Karpas-422 (cell line): ENCODE data around the gene PHC2. TPM values are rescaled to one million over a fixed set of nuclear protein-coding genes. Genes with fewer than 3 reads are reported as not detected.

Experiments used
- DNase-seq: peaks from one replicate; pipeline ENCODE4 v3.0.0-alpha.2; 2015
- H2AFZ ChIP-seq: fragments of 200-600 bp; sonication (generic); 2 replicates; pipeline ENCODE4 v1.6.1; 2014; ENCODE audit warnings: antibody characterized with exemption, low read length, mixed read lengths
- H3K27ac ChIP-seq: fragments of 200-600 bp; sonication (generic); 2 replicates; pipeline ENCODE4 v1.5.1; 2014; ENCODE audit warnings: mild to moderate bottlenecking, low read length, moderate library complexity
- H3K27me3 ChIP-seq: fragments of 200-600 bp; sonication (generic); 2 replicates; pipeline ENCODE4 v1.6.1; 2014; ENCODE audit warnings: low read length, mixed read lengths
- H3K36me3 ChIP-seq: fragments of 200-600 bp; sonication (generic); 2 replicates; pipeline ENCODE4 v1.6.1; 2014; ENCODE audit warnings: low read length, mixed read lengths; ENCODE audit not compliant: insufficient read depth
- H3K4me1 ChIP-seq: fragments of 200-600 bp; sonication (generic); 2 replicates; pipeline ENCODE4 v1.6.1; 2014; ENCODE audit warnings: mild to moderate bottlenecking, low read length, mixed read lengths
- H3K4me2 ChIP-seq: fragments of 200-600 bp; sonication (generic); 2 replicates; pipeline ENCODE4 v1.6.1; 2014; ENCODE audit warnings: low read length, low read depth, mild to moderate bottlenecking; ENCODE audit not compliant: poor library complexity, severe bottlenecking
- H3K4me3 ChIP-seq: fragments of 200-600 bp; sonication (generic); 2 replicates; pipeline ENCODE4 v1.5.1; 2014; ENCODE audit warnings: mild to moderate bottlenecking, antibody characterized with exemption, low read length, mixed read lengths
- H3K79me2 ChIP-seq: fragments of 200-600 bp; sonication (generic); 2 replicates; pipeline ENCODE4 v1.6.1; 2014; ENCODE audit warnings: mild to moderate bottlenecking, low read length, mixed read lengths
- H3K9ac ChIP-seq: fragments of 200-600 bp; sonication (generic); 2 replicates; pipeline ENCODE4 v1.6.0; 2014; ENCODE audit warnings: low read length
- H3K9me2 ChIP-seq: fragments of 200-600 bp; sonication (generic), shearing (Covaris generic); replicated peaks from 2 replicates; pipeline ENCODE4 v1.6.0; 2014; ENCODE audit warnings: mild to moderate bottlenecking, low read length, moderate library complexity; ENCODE audit not compliant: insufficient read depth
- H3K9me3 ChIP-seq: fragments of 300-700, 200-600 bp; sonication (generic); 2 replicates; pipeline ENCODE4 v1.6.1; 2014; ENCODE audit warnings: low read length, mixed read lengths
- H4K20me1 ChIP-seq: fragments of 200-600 bp; sonication (generic); 2 replicates; pipeline ENCODE4 v1.6.1; 2014; ENCODE audit warnings: mild to moderate bottlenecking, antibody characterized with exemption, low read length, low read depth; ENCODE audit not compliant: insufficient read depth
- total RNA-seq: library from RNA; depleted of rRNA; stranded (reverse); fragments of >200 nt; shearing (Covaris generic); gene quantifications from 2 replicates; pipeline ENCODE4 v1.2.3, GENCODE V29; 2014; ENCODE audit warnings: low replicate concordance

Gene PHC2
- total RNA-seq, 1 experiment from 2014 or later: 54.3 TPM

DNA sequence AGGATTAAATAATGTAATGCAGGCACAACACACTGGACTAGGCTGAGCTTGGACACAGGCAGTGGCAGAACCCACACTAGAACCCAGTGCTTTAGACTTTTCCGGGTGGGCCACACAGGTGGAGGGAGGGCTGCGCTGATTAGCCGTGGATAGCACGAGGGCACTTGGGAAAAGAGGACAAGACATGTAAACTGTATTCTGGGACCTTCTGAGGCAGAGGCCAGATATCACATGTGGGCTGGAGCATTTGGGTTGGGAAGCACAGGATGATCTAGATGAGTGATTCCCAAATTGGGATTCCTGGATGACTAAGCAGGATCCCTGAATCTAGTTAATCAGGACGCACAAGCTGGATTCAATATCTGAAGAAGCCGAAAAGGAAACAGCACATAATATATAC is 89.7 kb downstream of the PHC2 start:
- Histone ChIP-seq H3K27me3 (no peaks in the 10 kb centered on the region), H3K9me3 (no peaks in the 10 kb centered on the region), H2AFZ (no peak overlapping the region), H3K9ac (no peak overlapping the region), H3K79me2 (peaks cover 99% of the 10 kb centered on the region), H3K4me1 (peaks cover 14% of the 10 kb centered on the region), H4K20me1 (no peaks in the 10 kb centered on the region), H3K27ac (no peak overlapping the region), H3K4me3 (no peak overlapping the region), H3K9me2 (no peaks in the 10 kb centered on the region), H3K4me2 (no peak overlapping the region), H3K36me3 (peaks cover 10% of the 10 kb centered on the region)
- no peak for DNase-seq

DNA sequence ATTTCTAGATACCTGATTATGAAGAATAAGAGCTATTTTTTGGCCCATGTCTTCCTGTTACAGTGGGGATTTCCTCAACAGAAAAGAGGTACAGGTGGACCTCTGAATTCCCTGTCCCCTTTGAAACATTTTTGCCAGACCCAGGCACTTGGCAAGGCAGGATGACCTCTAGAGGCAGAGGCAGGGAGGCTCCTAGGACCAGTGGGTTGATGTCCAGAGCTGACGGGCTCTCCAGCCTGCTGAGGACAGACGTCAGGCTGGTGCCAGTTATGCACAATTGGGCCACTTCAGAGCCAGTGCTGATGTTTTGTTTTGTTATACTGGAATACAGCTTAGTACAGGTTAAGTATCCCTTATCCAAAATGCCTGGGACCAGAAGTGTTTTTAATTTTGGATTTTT is 91.5 kb downstream of the PHC2 start:
- H3K9ac ChIP-seq: no peak overlapping the region
- no peak overlapping the region for H3K4me2 ChIP-seq
- no peak overlapping the region for H2AFZ ChIP-seq

DNA sequence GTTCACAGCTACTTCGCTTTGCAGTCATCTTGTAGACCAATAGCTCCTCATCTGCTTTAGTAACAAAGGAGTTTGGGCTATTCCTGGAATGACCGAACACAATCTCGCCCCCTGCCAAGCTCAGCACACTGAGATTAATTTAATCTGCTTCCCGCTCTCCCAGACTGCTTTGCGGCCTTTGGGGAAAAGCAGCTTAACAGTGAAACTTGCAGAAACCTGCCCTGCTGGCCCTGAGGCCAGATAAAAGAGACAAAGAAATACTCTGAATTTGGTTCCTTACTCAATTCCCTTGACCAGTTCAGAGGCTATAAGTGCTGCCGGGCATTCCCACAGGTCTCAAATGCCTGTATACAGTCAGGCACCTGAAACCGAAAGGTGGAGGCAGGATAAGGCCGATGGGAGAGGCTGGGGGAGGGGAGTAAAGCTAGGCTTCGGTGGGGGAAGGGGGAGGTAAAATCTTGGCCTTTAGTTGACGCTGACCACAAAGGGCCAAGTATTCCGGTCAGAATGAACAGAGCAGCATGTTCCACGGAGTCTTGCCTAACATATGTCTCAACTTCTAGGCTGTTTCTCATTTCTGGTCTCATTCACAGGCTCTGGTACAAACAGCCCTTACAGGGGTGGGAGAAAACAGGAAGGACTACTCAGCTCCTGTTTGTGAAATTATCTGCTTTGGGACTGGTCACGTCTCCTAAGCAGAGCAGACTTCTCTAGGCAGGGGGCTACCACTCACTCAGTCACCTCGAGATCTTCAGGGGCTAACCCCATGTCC is 92.3 kb downstream of the PHC2 start:
- Histone ChIP-seq H2AFZ (no peak overlapping the region), H3K9ac (no peak overlapping the region), H3K27me3 (no peaks in the 10 kb centered on the region), H3K4me3 (no peak overlapping the region), H3K4me2 (no peak overlapping the region), H3K9me2 (no peaks in the 10 kb centered on the region), H3K4me1 (no peaks in the 10 kb centered on the region), H3K9me3 (no peaks in the 10 kb centered on the region), H3K27ac (no peak overlapping the region), H4K20me1 (peaks cover 13% of the 10 kb centered on the region; the same call in 1 of the 2 replicates), H3K36me3 (no peaks in the 10 kb centered on the region; the same call in 1 of the 2 replicates), H3K79me2 (peaks cover 98% of the 10 kb centered on the region)
- DNase-seq: no peak

More for the DNA sequence above, 91.5 kb downstream of the PHC2 start:
- H3K4me3 ChIP-seq: no peak overlapping the region
- H4K20me1 ChIP-seq: peaks cover 8% of the 10 kb centered on the region; the same call in 1 of the 2 replicates
- H3K9me2 ChIP-seq: no peaks in the 10 kb centered on the region
- H3K9me3 ChIP-seq: no peaks in the 10 kb centered on the region
- peaks cover 98% of the 10 kb centered on the region for H3K79me2 ChIP-seq
- H3K27me3 ChIP-seq: no peaks in the 10 kb centered on the region
- no peak overlapping the region for H3K27ac ChIP-seq
- no peaks in the 10 kb centered on the region for H3K4me1 ChIP-seq
- no peak for DNase-seq
- H3K36me3 ChIP-seq: no peaks in the 10 kb centered on the region; the same call in 1 of the 2 replicates

DNA sequence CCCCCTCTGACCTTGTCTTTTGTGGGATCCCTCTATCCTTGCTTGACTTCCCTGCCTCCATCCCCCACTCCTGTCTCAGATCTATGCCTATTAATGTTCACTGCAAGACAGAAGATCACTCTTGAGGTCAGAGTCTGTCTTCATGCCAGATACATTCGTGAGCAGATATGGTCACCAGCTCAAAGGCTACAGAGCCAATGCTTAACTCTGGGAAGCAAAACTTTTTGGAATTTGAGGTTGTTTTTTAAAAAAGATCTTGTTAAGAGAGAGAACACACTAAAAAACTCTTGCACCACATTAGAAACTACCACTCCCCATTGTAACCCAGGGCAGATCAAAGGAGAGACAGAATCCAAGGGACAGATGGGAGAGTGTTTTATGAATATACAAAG is 92.9 kb downstream of the PHC2 start:
- Histone ChIP-seq H3K27me3 (no peaks in the 10 kb centered on the region), H3K27ac (no peak overlapping the region), H4K20me1 (peaks cover 13% of the 10 kb centered on the region; the same call in 1 of the 2 replicates), H3K36me3 (no peaks in the 10 kb centered on the region), H3K9ac (no peak overlapping the region), H3K9me2 (no peaks in the 10 kb centered on the region), H3K4me3 (no peak overlapping the region), H3K4me2 (no peak overlapping the region), H3K4me1 (no peaks in the 10 kb centered on the region), H2AFZ (no peak overlapping the region), H3K9me3 (no peaks in the 10 kb centered on the region), H3K79me2 (peaks cover 100% of the 10 kb centered on the region)
- DNase-seq: no peak

DNA sequence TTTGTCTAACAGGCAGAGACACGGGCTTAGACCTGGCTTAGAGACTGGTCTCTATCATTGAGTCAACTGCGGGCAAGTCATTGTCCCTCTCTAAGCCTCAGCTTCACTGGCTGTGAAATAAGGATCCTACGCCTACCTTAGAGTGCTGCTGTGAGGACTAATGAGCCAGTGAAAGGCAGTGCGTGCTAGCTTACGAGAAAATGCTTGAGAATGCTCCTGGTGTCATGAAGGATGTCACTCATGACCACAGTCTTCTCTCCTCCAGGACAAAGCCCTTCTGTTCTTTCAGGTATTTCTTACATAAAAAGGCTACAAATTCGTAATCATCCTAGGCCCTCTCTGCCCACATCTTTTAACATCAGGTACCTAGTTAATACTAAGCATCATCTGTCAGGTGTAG is 93.5 kb downstream of the PHC2 start:
- Histone ChIP-seq H3K9me2 (no peaks in the 10 kb centered on the region), H3K27me3 (no peaks in the 10 kb centered on the region), H3K27ac (no peak overlapping the region), H3K4me1 (no peaks in the 10 kb centered on the region), H3K4me2 (no peak overlapping the region), H2AFZ (no peak overlapping the region), H3K9me3 (no peaks in the 10 kb centered on the region), H3K36me3 (no peaks in the 10 kb centered on the region), H3K4me3 (no peak overlapping the region), H3K9ac (no peak overlapping the region), H3K79me2 (peaks cover 97% of the 10 kb centered on the region), H4K20me1 (peaks cover 13% of the 10 kb centered on the region; the same call in 1 of the 2 replicates)
- DNase-seq: no peak

DNA sequence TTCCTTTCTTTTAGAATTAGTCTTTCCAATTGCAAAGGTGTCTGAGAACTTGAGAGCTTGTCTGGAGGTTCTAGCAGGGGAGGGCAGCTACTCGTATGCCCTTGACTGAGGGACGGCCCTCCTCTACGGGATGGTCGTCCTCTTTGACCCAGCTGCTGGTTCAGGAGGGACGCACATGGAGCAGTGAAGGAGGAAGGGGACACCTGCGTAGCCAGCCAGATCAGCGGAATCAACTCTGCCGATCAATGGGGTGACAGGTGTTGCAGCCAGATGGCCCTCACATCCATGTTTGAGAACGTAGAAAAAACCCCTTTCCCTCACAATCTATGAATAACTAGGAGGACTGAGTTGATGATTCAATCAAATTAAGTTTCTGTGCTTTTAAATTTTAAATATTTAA is 94.3 kb downstream of the PHC2 start:
- Histone ChIP-seq H2AFZ (no peak overlapping the region), H3K27ac (no peak overlapping the region), H3K9me3 (no peaks in the 10 kb centered on the region), H3K79me2 (peaks cover 90% of the 10 kb centered on the region), H3K9me2 (no peaks in the 10 kb centered on the region), H4K20me1 (peaks cover 18% of the 10 kb centered on the region; the same call in 1 of the 2 replicates), H3K4me2 (no peak overlapping the region), H3K36me3 (no peaks in the 10 kb centered on the region), H3K9ac (no peak overlapping the region), H3K4me3 (no peak overlapping the region), H3K27me3 (no peaks in the 10 kb centered on the region), H3K4me1 (no peaks in the 10 kb centered on the region)
- DNase-seq: no peak

DNA sequence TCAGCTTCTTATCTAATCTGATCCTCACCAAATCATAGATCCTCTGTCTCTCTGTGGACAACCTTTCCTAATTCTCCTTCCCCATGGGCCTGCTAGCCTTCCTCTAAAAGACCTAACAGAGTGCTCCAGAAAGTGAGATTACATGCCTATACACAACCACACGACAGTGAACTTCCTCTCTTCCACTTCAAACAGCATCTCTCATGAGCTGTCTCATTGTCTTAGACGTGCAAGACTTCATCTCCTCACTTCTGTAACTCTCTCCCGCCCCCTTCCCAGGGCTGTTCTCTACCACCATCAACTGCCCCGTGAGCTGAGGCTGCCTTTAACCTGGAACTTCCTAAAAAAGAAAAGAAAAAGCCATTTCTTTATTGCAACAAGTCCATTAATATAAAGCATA is 95.9 kb downstream of the PHC2 start:
- Histone ChIP-seq H3K4me3 (no peak overlapping the region), H3K4me2 (no peak overlapping the region), H3K4me1 (no peaks in the 10 kb centered on the region), H3K9me3 (no peaks in the 10 kb centered on the region), H2AFZ (no peak overlapping the region), H3K9me2 (no peaks in the 10 kb centered on the region), H3K27me3 (no peaks in the 10 kb centered on the region), H3K9ac (no peak overlapping the region), H3K27ac (no peak overlapping the region), H4K20me1 (peaks cover 18% of the 10 kb centered on the region; the same call in 1 of the 2 replicates), H3K79me2 (peaks cover 75% of the 10 kb centered on the region), H3K36me3 (no peaks in the 10 kb centered on the region; the same call in 1 of the 2 replicates)
- no peak for DNase-seq

DNA sequence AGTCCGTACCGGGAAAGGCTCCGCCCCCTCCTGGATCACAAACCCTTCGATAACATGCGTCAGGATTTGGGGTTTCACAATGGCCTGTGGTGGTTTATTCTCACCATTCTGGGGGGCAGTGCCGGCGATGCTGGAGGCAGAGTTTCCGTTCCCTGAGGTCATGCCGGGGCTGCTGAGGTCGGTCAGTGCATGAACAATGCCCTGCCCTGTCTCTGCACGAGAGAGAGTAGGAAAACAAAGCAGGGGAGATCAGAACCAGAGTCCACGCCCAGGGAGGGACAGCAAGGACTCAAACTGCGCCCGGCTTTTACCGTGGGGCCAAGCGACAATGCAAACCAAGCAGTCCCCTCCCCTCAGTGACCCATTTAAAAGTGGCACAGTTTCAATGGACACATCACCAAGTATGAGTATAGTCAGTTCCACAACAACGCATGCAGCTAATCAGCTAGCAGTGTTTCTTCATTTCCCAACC is 96.8 kb downstream of the PHC2 start:
- Histone ChIP-seq H2AFZ (no peak overlapping the region), H3K79me2 (peaks cover 65% of the 10 kb centered on the region), H3K4me1 (no peaks in the 10 kb centered on the region), H3K9me2 (no peaks in the 10 kb centered on the region), H3K9me3 (no peaks in the 10 kb centered on the region), H4K20me1 (peaks cover 18% of the 10 kb centered on the region; the same call in 1 of the 2 replicates), H3K9ac (no peak overlapping the region), H3K4me2 (no peak overlapping the region), H3K27ac (no peak overlapping the region), H3K36me3 (peaks cover 6% of the 10 kb centered on the region; the same call in 1 of the 2 replicates), H3K4me3 (no peak overlapping the region), H3K27me3 (no peaks in the 10 kb centered on the region)
- no peak for DNase-seq
